Measurements from ENCODE around the gene CHD2.

The CHD2 gene

GRCh38 chr15:93044301-93045190 lies 144.4 kb downstream of the CHD2 start:
- Histone ChIP-seq H3K9me3 (ENCODE audit: control insufficient read depth in 1 of 2, low read length in 2 of 2) (peaks cover 4 to 5% of the 10 kb centered on the region in 2 donors), H3K36me3 (ENCODE audit: control insufficient read depth in 1 of 2, insufficient read depth in 2 of 2, low read length in 2 of 2) (no peaks in the 10 kb centered on the region), H3K4me3 (ENCODE audit: low read depth in 1 of 2, low read length in 2 of 2) (no peak overlapping the region), H3K27ac (ENCODE audit: low read depth, low read length) (no peak overlapping the region), H3K27me3 (ENCODE audit: control insufficient read depth in 1 of 2, insufficient read depth in 2 of 2, low read length in 2 of 2) (no peaks in the 10 kb centered on the region), H3K9ac (ENCODE audit: low read depth in 1 of 2, low read length in 2 of 2) (no peak overlapping the region), H3K4me1 (ENCODE audit: control insufficient read depth in 1 of 2, insufficient read depth in 2 of 2, low read length in 2 of 2) (no peaks in the 10 kb centered on the region)

- Histone ChIP-seq H3K4me1 (ENCODE audit: control insufficient read depth in 1 of 2, insufficient read depth in 2 of 2, low read length in 2 of 2) (no peaks in the 10 kb centered on the region), H3K9ac (ENCODE audit: low read depth in 1 of 2, low read length in 2 of 2) (no peak overlapping the region), H3K27ac (ENCODE audit: low read depth, low read length) (no peak overlapping the region), H3K36me3 (ENCODE audit: control insufficient read depth in 1 of 2, insufficient read depth in 2 of 2, low read length in 2 of 2) (no peaks in the 10 kb centered on the region), H3K27me3 (ENCODE audit: control insufficient read depth in 1 of 2, insufficient read depth in 2 of 2, low read length in 2 of 2) (no peaks in the 10 kb centered on the region), H3K4me3 (ENCODE audit: low read depth in 1 of 2, low read length in 2 of 2) (no peak overlapping the region), H3K9me3 (ENCODE audit: control insufficient read depth in 1 of 2, low read length in 2 of 2) (peaks cover 4 to 5% of the 10 kb centered on the region in 2 donors)
Measured at GRCh38 chr15:93045191-93045785, 145.2 kb downstream of the CHD2 start.

GRCh38 chr15:93046120-93046519 lies 146.0 kb downstream of the CHD2 start:
- H3K4me1 ChIP-seq (ENCODE audit: control insufficient read depth in 1 of 2, insufficient read depth in 2 of 2, low read length in 2 of 2): no peaks in the 10 kb centered on the region
- no peaks in the 10 kb centered on the region for H3K27me3 ChIP-seq (ENCODE audit: control insufficient read depth in 1 of 2, insufficient read depth in 2 of 2, low read length in 2 of 2)
- H3K36me3 ChIP-seq (ENCODE audit: control insufficient read depth in 1 of 2, insufficient read depth in 2 of 2, low read length in 2 of 2): no peaks in the 10 kb centered on the region

GRCh38 chr15:93046721-93047120 lies 146.6 kb downstream of the CHD2 start:
- Histone ChIP-seq H3K36me3 (ENCODE audit: control insufficient read depth in 1 of 2, insufficient read depth in 2 of 2, low read length in 2 of 2) (no peaks in the 10 kb centered on the region), H3K9ac (ENCODE audit: low read depth in 1 of 2, low read length in 2 of 2) (no peak overlapping the region), H3K4me3 (ENCODE audit: low read depth in 1 of 2, low read length in 2 of 2) (no peak overlapping the region), H3K4me1 (ENCODE audit: control insufficient read depth in 1 of 2, insufficient read depth in 2 of 2, low read length in 2 of 2) (no peaks in the 10 kb centered on the region), H3K27ac (ENCODE audit: low read depth, low read length) (no peak overlapping the region), H3K9me3 (ENCODE audit: control insufficient read depth in 1 of 2, low read length in 2 of 2) (peaks cover 4 to 5% of the 10 kb centered on the region in 2 donors), H3K27me3 (ENCODE audit: control insufficient read depth in 1 of 2, insufficient read depth in 2 of 2, low read length in 2 of 2) (no peaks in the 10 kb centered on the region)

More at GRCh38 chr15:93046120-93046519, 146.0 kb downstream of the CHD2 start:
- Histone ChIP-seq H3K27ac (ENCODE audit: low read depth, low read length) (no peak overlapping the region), H3K4me3 (ENCODE audit: low read depth in 1 of 2, low read length in 2 of 2) (no peak overlapping the region), H3K9me3 (ENCODE audit: control insufficient read depth in 1 of 2, low read length in 2 of 2) (peaks cover 4 to 5% of the 10 kb centered on the region in 2 donors), H3K9ac (ENCODE audit: low read depth in 1 of 2, low read length in 2 of 2) (no peak overlapping the region)

GRCh38 chr15:93047621-93048425 lies 147.7 kb downstream of the CHD2 start:
- Histone ChIP-seq H3K9me3 (ENCODE audit: control insufficient read depth in 1 of 2, low read length in 2 of 2) (peaks cover 4 to 5% of the 10 kb centered on the region in 2 donors), H3K4me1 (ENCODE audit: control insufficient read depth in 1 of 2, insufficient read depth in 2 of 2, low read length in 2 of 2) (no peaks in the 10 kb centered on the region), H3K27me3 (ENCODE audit: control insufficient read depth in 1 of 2, insufficient read depth in 2 of 2, low read length in 2 of 2) (peaks cover 0 to 4% of the 10 kb centered on the region in 2 donors), H3K27ac (ENCODE audit: low read depth, low read length) (no peak overlapping the region), H3K36me3 (ENCODE audit: control insufficient read depth in 1 of 2, insufficient read depth in 2 of 2, low read length in 2 of 2) (no peaks in the 10 kb centered on the region), H3K9ac (ENCODE audit: low read depth in 1 of 2, low read length in 2 of 2) (no peak overlapping the region), H3K4me3 (ENCODE audit: low read depth in 1 of 2, low read length in 2 of 2) (no peak overlapping the region)

- peaks cover 4 to 5% of the 10 kb centered on the region in 2 donors for H3K9me3 ChIP-seq (ENCODE audit: control insufficient read depth in 1 of 2, low read length in 2 of 2)
- H3K27ac ChIP-seq (ENCODE audit: low read depth, low read length): no peak overlapping the region
- H3K4me1 ChIP-seq (ENCODE audit: control insufficient read depth in 1 of 2, insufficient read depth in 2 of 2, low read length in 2 of 2): no peaks in the 10 kb centered on the region
- H3K27me3 ChIP-seq (ENCODE audit: control insufficient read depth in 1 of 2, insufficient read depth in 2 of 2, low read length in 2 of 2): peaks cover 0 to 5% of the 10 kb centered on the region in 2 donors
- H3K4me3 ChIP-seq (ENCODE audit: low read depth in 1 of 2, low read length in 2 of 2): no peak overlapping the region
- no peaks in the 10 kb centered on the region for H3K36me3 ChIP-seq (ENCODE audit: control insufficient read depth in 1 of 2, insufficient read depth in 2 of 2, low read length in 2 of 2)
- no peak overlapping the region for H3K9ac ChIP-seq (ENCODE audit: low read depth in 1 of 2, low read length in 2 of 2)
Measured at GRCh38 chr15:93048426-93048721, 148.2 kb downstream of the CHD2 start.

- H3K36me3 ChIP-seq (ENCODE audit: control insufficient read depth in 1 of 2, insufficient read depth in 2 of 2, low read length in 2 of 2): no peaks in the 10 kb centered on the region
Measured at GRCh38 chr15:93048759-93049161, 148.6 kb downstream of the CHD2 start.

GRCh38 chr15:93049233-93049632 lies 149.1 kb downstream of the CHD2 start:
- Histone ChIP-seq H3K27ac (ENCODE audit: low read depth, low read length) (no peak overlapping the region), H3K9me3 (ENCODE audit: control insufficient read depth in 1 of 2, low read length in 2 of 2) (peaks cover 4 to 5% of the 10 kb centered on the region in 2 donors), H3K36me3 (ENCODE audit: control insufficient read depth in 1 of 2, insufficient read depth in 2 of 2, low read length in 2 of 2) (no peaks in the 10 kb centered on the region), H3K9ac (ENCODE audit: low read depth in 1 of 2, low read length in 2 of 2) (no peak overlapping the region), H3K4me3 (ENCODE audit: low read depth in 1 of 2, low read length in 2 of 2) (no peak overlapping the region), H3K27me3 (ENCODE audit: control insufficient read depth in 1 of 2, insufficient read depth in 2 of 2, low read length in 2 of 2) (peaks cover 0 to 5% of the 10 kb centered on the region in 2 donors), H3K4me1 (ENCODE audit: control insufficient read depth in 1 of 2, insufficient read depth in 2 of 2, low read length in 2 of 2) (no peaks in the 10 kb centered on the region)

More at GRCh38 chr15:93048759-93049161, 148.6 kb downstream of the CHD2 start:
- H3K9ac ChIP-seq (ENCODE audit: low read depth in 1 of 2, low read length in 2 of 2): no peak overlapping the region
- H3K4me3 ChIP-seq (ENCODE audit: low read depth in 1 of 2, low read length in 2 of 2): no peak overlapping the region
- H3K27me3 ChIP-seq (ENCODE audit: control insufficient read depth in 1 of 2, insufficient read depth in 2 of 2, low read length in 2 of 2): peaks cover 0 to 5% of the 10 kb centered on the region in 2 donors
- no peaks in the 10 kb centered on the region for H3K4me1 ChIP-seq (ENCODE audit: control insufficient read depth in 1 of 2, insufficient read depth in 2 of 2, low read length in 2 of 2)
- no peak overlapping the region for H3K27ac ChIP-seq (ENCODE audit: low read depth, low read length)
- peaks cover 4 to 5% of the 10 kb centered on the region in 2 donors for H3K9me3 ChIP-seq (ENCODE audit: control insufficient read depth in 1 of 2, low read length in 2 of 2)

- no peaks in the 10 kb centered on the region for H3K4me1 ChIP-seq (ENCODE audit: control insufficient read depth in 1 of 2, insufficient read depth in 2 of 2, low read length in 2 of 2)
- H3K36me3 ChIP-seq (ENCODE audit: control insufficient read depth in 1 of 2, insufficient read depth in 2 of 2, low read length in 2 of 2): no peaks in the 10 kb centered on the region
- H3K27ac ChIP-seq (ENCODE audit: low read depth, low read length): no peak overlapping the region
- no peak overlapping the region for H3K4me3 ChIP-seq (ENCODE audit: low read depth in 1 of 2, low read length in 2 of 2)
- no peak overlapping the region for H3K9ac ChIP-seq (ENCODE audit: low read depth in 1 of 2, low read length in 2 of 2)
- peaks cover 4 to 5% of the 10 kb centered on the region in 2 donors for H3K9me3 ChIP-seq (ENCODE audit: control insufficient read depth in 1 of 2, low read length in 2 of 2)
- H3K27me3 ChIP-seq (ENCODE audit: control insufficient read depth in 1 of 2, insufficient read depth in 2 of 2, low read length in 2 of 2): peaks cover 0 to 5% of the 10 kb centered on the region in 2 donors
Measured at GRCh38 chr15:93049914-93050578, 149.9 kb downstream of the CHD2 start.
